GM20431 (cell line): ENCODE data around the gene PAEP.

ENCODE experiments used
- in situ Hi-C: fragments of 300-500 bp; cut with MseI, MboI; formaldehyde crosslinking; loops from one replicate; pipeline ENCODE4 v1.15.0; 2020; ENCODE audit warnings: low sequenced_read_pairs; ENCODE audit not compliant: unreplicated experiment

Gene PAEP

DNA sequence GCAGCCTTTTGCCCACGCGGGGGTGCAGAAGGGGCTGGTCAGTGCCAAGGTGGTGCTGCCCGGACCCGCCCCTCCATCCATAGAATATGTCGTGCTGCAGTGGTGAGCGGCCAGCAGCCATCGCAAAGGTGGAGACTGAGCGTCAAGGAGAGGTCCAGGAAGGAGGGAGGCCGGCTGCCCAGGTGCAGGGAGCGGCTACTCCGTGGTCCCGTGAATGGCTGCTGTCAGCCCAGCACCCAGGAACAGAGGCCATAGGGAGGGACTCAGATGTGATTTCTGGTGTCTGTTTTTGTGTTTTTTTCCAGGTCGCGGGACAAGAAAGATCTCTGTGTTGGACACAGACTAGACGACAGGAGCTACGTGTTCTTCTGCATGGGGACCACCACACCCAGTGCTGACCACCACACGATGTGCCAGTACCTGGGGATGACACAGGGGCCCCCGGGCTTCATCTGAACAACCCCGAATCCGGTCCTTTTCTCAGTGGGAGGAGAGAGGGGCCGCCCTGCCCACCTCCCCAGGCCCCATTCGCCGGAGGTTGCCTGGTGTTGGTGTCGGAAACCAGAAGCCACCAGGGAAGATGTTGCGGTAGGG lies 29.0 kb downstream of the PAEP start:
- in situ Hi-C loops = no loop called here

DNA sequence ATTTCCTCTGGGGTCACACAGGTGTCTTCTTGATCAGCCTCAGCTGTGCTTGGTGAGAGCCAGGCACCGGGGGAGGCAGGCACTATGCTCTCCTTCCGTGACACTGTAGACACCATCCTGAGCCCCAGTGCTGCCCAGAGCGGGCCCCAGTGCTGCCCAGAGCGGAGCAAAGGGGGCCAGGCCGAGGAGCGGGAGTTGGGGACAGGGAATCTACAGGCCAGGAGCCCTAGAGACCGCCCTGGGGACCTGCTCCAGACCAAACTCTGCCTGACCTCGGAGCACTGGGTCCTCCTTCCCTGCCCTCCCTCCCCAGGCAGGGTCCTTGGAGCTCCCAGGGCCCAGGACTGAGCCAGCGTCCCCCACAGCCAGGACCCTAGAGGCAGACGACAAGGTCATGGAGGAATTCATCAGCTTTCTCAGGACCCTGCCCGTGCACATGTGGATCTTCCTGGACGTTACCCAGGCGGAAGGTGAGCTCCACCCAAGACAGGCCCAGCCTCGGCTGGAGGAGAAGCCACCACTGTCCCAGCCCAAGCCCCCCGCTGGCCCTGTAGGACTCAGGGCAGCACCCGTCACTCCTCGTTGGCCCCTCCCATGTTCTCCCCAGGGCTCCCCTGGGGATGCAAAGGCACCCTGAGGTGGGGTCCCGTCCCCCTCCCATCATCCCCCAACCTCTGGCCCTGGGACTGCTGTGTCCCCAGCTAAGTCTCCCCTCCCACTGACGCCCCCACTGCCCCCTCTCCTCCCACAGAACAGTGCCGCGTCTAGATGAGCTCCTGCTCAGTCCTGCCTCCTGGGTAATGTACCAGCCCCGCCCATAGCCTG lies 30.2 kb downstream of the PAEP start:
- in situ Hi-C loops = no loop called here

DNA sequence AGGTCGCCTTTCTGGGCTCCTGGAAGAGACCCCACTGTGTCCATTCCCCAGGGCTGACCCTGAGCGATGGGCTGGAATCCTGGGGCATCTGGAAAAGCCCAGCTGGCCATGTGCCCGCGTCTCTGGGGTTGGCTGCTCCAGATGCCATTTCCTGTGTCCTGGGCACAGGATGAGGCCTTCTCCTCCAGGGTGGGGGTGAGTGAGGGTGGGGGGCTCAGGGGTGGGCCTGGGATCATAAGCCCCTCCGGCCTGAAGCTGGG lies 30.7 kb downstream of the PAEP start:
- in situ Hi-C loops = no loop called here

DNA sequence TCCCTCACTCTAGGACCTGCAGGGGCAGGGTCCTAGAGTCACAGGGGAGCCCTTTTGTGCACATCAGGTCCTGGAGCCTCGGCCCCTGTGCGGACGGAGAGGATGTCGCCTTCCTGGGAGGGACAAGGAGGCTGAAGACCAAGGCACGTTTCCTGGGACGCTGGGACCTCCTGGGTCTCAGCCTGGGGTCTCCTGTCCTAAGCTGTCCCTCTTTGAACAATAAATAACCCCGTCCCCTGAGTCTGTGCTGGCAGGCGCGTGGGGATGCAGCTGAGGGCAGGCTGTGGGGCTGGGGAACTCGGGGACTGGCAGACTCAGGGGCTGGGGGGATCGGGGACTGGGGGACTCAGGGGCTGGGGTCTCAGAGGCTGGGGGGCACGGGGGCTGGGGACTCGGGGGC lies 31.1 kb downstream of the PAEP start:
- in situ Hi-C loops = no loop called here

DNA sequence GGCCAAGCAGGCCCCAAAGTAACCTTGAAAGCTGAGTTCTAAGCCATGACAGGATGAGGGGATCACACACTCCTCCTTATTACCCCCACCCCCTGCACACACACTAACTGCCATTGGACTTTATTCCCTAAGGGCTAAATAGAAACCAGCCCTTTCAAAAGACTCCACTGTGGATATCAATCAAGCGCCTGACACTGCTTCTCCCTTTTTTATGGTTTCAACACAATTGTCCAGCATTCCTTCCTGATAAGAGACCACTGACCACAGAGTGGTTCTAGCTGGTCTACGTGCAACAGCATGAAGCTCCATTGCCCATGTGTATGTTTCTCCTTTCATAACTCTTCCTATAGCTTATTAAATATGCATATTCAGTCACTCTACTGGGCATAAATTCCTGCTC lies 34.7 kb downstream of the PAEP start:
- in situ Hi-C loops = no loop called here

DNA sequence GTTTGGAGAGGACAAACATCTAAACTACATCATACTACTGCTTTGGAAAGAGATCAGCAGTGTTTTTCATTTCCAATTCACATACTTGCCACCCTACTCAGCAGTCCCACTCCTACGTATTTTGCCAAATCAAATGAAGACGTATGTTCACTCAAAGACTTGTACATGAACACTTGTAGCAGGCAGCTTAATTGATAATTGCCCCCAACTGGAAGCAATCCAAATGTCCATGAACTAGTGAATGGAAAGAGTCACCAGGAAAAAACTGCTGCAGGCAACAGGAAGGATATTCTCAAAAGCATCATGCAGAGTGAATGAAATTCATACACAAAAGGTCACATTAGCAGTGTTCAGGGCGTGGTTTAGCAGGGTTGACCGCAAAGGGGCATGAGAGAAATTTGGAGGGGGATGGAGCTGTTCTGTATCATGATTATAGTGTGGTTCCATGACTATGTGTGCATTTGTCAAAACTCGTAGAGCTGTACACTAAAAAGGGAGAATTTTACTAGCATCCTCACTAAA lies 38.8 kb downstream of the PAEP start:
- in situ Hi-C loops = no loop called here

DNA sequence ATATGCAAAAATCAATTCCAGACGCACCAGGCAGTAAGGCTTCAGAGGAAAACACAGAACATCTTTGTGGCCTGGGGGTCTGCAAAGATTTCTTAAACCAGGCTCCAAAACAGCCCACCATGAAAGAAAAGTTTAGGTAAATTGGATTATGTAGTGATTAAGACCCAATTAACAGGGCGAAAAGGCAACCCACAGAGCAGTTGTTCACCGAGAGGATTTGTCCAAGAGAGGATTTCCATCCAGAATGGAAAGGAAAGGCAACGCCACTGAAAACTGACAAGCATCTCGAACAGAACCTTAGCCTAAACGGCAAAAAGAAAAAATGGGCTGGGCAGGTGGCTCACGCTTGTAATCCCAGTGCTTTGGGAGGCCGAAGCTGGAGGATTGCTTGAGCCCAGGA lies 40.4 kb downstream of the PAEP start:
- in situ Hi-C loops = no loop called here

DNA sequence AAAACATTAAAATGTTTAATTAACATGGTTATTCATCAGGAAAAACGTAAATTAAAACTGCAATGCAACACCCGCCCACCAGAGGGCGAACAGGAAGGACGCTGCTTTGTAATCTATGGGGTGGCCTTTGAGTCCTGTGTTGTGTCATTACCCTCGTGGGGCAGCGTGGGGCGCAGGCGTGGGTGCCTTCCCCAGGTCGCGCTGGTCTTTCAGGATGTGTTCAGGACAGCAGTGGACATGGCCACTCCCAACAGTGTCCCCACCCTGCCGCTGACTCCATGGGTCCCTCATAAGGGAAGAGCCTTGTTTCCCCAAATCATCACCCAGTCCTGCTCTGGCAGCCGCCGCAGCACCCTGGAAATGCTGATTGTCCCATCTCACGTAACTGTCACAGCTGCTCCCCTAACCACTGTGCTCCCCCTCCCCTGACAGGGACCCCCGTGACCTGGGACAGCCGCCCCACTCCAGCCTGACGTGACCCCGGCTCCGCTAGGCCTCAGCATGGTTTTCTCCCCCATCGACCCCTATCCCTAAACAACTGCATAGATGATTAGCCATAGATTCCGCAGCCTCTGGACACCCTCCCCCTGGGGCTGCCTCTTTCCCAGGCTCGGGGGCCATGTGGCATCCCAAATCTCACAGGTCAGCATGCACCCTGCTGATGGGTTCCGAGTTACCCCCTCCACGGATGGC lies 41.4 kb downstream of the PAEP start:
- in situ Hi-C loops = no loop called here

DNA sequence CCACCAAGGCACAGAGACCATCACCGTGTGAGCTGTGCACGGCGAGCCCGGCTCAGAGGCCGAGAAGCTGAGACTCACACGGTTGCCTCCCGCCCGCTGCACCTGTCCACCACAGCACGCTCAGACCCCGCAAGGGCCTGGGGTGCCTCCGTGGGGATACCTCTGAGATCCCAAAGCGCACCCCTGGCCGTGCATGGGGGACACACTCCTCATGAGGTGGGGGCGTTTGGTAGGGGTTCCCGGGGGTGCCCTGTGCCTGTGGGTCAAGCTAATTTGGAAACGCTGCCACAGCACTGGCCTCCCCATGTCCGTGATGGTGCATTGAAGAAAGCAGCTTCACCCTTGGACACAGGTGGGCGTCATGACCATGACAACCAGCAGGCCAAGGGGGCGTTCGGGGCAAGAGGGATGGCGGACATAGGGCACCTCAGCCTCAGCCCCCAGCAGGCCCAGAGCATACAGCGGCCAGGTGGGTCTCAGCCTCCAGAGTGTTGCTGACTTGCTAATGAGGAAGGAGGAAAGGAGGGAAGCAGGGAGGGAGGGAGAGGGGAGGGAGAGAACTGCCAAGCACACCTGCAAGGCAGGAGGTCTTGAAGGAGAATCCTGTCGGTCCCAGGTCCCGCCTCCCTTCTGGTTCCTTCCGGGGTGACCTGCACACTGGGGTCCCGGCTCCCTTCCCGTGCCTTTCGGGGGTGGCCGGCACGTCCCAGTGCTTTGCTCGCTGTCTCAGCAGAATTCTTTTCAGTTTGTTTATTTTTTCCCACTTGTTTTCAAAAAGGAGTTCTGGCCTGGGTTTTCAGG lies 43.1 kb downstream of the PAEP start:
- in situ Hi-C loops = no loop called here

DNA sequence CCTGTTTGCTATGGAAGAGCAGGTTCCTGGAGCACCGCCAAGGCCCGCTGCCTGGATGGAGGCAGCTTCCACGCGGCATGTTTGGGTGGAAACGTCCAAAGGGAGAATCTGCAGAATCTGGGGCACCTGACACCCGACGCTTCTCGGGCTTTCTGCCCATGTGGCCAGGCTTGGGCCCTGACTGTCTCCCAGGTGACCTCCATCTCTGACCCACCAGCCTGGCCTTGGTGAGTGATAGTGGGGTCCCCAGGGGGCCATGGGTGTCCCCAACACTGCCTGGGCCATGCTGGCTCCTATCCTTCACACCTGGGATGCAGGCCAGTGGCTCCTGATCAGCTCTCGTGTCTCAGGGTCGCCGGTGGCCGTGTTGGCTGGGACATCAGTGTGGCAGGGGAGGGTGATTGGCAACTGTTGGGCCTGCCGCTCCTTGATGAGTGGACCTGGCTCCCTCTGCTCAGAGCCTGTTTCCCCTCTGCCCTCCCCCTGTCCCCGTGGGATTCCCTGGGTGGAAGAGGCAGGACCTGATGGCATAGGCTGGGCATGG lies 43.8 kb downstream of the PAEP start:
- in situ Hi-C loops = no loop called here

DNA sequence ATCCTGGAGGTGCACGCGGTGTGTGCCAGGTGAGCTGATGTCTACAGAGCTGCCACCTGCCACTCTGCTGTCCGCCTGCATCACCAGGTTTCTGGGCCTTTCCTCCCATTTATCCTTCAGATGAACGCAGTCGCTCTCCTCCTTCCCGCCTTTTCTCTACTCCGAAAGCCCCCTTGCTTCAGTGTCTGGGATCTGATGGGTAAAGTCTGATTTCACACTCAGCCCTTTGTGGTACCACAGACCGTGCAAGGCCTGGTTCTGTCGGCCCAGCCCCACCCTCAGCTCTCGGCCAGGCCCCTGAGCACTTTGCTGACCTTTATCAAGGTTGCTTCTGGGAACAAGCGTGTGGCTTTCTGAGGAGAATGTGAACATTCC lies 45.3 kb downstream of the PAEP start:
- in situ Hi-C loops = no loop called here

DNA sequence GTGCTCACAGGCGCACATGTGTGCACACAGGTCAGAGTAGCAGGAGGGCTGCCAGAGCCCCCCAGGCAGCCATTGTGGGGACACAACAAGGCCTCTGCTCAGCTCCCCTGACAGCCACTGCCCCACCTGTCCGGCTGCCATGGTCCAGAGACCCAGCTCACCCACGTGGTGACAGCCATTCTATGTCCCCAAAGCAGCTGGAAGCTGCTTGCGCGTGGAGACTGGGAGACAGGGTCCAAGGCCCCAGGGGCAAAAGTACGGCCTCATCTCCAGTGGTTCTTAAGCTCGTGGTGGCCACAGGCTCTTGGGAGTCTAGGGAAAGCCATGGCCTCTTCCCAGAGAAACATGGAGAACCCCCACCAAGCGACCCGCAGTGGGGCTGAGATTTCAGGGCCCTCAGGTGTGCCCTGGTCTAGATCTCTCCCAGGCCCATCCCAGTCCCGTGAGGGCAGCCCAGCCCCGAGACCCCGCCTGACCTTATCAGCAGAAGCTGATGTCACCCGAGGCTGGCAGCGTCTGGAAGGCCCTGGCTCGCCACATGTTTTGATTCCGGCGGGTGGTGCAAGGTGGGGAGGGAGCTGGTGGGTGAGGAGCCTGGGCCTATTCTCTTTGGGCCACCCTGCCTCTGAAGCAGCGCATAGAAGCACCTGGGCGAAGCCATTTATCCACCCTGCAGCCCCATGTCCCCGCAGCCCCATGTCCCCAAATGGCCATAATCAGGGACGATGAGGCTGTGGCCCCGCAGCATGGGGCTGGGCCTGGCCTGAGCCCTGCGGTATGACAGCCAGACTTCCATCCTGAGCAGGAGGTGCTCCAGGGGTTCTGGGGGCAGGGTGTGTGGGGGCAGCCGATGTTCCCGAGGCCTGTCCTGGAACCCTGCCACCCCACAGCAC lies 46.1 kb downstream of the PAEP start:
- in situ Hi-C loops = no loop called here

DNA sequence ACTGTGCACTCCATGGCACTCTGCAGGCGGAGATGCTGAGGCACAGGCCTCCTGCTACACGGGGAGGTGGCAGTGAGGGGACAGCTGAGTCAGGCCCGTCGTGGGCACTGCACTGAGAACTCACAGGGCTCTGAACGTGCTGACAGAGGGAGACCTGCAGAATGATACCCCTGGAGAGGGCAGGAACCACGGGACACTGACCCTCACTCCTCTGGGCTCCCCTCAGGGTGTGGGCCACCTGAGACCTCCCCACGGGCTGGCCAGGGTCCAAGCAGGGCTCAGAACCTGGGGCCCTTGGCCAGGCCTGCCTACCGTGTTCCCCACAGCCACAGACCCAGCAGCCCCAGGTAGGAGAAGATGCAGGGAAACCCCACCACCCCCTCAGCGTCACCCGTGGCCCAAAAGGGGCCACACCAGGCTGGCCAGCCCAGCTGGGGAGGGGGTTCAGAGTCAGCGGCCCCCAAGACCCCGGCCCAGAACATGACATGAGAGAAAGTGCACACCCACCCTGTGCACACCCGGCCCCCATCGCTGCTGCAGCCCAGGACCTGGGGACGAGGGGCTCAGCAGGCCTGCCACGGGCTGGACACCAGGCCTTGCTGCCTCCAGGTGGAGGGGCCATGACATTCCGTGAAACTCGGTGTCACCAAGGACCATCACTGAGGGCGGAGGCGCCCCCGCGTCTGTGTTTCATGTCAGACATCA lies 46.9 kb downstream of the PAEP start:
- in situ Hi-C loops = no loop called here

DNA sequence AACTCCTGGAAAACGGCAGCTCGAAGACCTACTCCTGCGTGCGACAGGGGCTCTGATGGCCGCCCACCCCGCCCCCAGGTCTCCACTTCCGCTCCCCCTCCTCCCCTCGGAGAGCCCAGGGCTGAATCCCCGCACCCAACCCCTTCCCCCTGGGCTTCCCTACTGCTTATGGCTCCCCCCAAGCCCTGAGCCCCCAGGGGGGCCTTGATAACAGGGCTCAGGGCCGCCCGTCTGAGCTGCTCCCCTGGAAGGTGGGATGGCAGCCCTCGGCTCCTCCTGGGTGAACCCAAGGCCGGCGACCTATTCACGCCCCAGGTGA lies 47.4 kb downstream of the PAEP start:
- in situ Hi-C loops = no loop called here

DNA sequence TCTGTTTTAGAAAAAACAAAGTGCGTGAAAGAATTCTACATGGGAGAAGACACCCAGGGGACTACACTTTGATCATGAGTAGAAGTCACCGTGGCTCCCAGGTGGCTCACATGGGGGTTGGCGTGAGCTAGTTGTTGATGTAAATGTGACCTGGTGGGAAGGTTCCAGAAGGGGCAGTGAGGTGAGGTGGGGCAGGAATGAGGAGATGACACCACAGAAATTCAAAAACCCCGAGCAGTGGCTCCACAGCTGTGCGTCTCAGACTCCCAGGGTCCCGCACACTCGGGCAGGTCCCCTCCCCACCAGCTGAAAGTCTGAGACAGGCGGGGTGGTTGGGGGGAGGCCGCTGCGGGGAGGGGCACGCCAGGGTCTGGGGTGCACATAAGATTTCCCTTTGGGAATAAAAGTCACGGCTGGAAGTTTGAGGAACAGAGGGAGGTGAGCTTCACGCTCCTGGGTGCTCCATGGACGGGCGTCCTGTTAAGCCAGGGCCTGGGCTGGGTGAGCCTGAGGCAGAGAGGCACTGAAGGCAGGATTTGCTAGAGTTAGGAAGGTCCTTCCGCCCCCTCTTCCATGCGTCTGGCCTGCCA lies 47.9 kb downstream of the PAEP start:
- in situ Hi-C loops = no loop called here

DNA sequence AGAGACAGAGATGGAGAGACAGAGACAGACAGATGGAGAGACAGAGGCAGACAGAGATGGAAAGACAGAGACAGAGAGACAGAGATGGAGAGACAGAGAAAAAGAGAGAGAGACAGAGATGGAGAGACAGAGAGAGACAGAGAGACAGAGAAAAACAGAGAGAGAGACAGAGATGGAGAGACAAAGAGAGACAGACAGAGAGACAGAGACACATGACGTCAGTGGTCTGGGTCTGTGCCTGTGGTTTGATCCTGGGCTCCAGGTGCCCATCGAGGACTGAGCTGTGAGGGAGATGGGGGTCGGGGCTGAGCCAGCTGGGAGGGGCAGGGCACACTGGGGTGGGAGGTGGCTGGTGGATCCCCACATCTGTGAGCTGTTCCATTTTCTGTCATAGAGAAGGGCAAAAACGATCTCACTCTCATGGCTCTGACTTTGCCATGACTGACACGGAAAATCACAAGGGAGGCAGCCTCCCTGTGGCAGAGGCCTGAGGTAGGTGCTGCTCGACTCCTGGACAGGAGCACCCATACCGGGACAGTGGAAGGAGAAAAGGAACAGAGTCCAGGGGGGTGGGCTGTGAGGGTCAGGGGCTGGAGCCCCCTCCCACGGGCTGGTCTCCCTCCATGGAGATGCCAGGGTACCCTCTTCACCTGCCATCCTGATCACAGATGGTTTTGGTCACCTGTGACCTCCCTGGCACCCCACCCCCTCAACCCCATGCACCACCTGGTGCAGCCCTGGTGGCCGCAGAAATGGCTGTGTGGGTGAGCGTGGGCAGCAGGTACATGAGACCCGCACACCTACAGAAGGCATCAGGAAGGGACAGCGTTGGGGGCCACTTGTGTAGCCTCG lies 49.0 kb downstream of the PAEP start:
- in situ Hi-C loops = no loop called here

DNA sequence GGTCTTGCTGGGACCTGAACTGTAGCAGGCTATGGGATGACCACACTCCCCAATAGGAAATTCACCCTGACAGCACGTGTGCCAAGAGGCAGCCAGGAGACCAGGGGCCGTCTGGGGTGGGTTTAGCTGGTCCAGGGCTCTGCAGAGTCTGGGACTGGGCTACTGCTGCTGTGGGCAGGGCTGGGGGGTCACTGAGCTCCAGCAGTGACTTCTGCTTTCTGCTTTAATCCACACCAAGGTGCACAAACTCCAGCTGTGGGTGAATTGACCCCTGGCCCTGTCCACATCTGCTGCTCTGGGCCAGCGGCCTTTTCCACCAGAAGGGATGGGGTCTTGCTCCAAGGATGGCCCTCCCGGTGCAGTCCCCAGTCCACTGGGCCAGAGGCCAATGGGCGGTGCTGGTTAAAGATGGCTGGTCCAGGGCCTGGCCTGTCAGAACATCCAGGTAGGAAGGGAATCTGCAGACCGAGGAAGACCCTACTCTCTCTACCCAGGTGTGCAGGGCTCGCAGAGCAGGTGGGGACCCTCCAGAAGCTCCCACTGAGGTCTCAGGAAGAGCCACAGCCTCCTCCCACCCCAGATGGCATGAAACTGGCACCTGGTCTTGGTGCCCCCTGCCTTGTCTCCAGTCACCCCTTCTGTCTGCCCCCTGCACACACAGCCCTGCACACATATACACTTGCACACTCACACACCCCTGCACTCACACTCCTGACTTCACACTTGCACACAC lies 49.8 kb downstream of the PAEP start:
- in situ Hi-C loops = no loop called here
